DMS153 treated with DMSO at 0.1 percent for 48 hours (cell line): ENCODE results near the gene KANSL1.
"Not testable (repeated sequence)": the region's sequence is repeated elsewhere in the genome, so short reads cannot be mapped to it uniquely, and the experiment has no call there.

Source experiments
- DNase-seq: peaks from one replicate; lab custom pipeline; 2025; ENCODE audit not compliant: unreplicated experiment; lab: John Stamatoyannopoulos, UW

Gene KANSL1

GRCh38 chr17:46026166-46027047, 166.8 kb downstream of the KANSL1 start:
- DNase-seq = no peak

- no peak for DNase-seq
Observed at GRCh38 chr17:46025510-46026165, 167.6 kb downstream of the KANSL1 start.

GRCh38 chr17:46025060-46025459, 168.2 kb downstream of the KANSL1 start:
- DNase-seq = no peak

GRCh38 chr17:46024590-46024989, 168.6 kb downstream of the KANSL1 start:
- DNase-seq = no peak

- no peak for DNase-seq
Observed at GRCh38 chr17:46023783-46024388, 169.3 kb downstream of the KANSL1 start.

DNA sequence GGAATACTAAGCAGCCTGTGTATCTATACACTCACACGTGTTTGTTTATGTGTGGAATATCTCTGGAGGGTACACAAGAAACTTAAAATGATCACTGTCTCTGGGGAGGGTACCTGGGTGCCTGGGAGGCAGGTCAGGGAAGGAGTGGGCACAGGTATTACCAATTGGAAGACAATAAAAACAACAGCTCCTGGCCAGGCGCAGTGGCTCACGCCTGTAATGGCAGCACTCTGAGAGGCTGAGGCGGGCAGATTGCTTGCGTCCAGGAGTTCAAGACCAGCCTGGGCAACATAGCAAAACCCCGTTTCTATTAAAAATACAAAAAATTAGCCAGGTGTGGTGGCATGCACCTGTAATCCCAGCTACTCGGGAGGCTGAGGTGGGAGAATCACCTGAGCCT, 169.9 kb downstream of the KANSL1 start:
- DNase-seq = not testable (repeated sequence)

- no peak for DNase-seq
Observed at GRCh38 chr17:46020998-46021397, 172.2 kb downstream of the KANSL1 start.

DNA sequence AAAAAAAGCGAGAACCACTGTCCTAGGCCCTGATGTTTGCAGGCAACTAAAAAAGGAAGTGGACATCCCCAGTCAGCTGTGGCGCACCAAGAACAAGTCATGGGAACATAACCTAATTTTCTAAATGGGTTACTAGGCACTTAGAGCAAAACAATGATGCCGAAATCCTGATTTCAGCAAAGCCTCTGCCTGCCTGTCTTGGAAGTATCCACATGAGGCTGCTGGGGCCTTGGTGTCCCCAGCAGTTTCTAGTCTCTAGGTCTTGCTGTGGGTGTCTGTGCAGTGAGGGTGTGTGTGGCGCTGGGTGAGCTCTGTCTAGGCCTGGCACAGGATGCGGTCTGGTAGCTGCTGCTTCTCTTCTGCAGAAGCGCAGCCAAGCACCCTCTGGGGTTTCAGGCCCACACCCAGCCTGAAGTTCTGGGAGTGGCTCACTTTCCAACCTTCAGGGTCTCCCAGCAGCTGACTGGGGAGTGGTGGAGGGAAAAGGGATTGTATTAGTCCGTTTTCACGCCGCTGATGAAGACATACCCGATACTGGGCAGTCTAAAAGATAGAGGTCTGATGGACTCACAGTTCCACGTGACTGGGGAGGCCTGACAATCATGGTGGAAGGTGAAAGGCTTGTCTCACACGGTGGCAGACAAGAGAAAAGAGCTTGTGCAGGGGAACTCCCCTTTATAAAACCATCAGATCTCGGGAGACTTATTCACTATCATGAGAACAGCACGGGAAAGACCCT, 173.0 kb downstream of the KANSL1 start:
- no peak for DNase-seq

GRCh38 chr17:46019408-46019925, 173.8 kb downstream of the KANSL1 start:
- not testable (repeated sequence) for DNase-seq

DNA sequence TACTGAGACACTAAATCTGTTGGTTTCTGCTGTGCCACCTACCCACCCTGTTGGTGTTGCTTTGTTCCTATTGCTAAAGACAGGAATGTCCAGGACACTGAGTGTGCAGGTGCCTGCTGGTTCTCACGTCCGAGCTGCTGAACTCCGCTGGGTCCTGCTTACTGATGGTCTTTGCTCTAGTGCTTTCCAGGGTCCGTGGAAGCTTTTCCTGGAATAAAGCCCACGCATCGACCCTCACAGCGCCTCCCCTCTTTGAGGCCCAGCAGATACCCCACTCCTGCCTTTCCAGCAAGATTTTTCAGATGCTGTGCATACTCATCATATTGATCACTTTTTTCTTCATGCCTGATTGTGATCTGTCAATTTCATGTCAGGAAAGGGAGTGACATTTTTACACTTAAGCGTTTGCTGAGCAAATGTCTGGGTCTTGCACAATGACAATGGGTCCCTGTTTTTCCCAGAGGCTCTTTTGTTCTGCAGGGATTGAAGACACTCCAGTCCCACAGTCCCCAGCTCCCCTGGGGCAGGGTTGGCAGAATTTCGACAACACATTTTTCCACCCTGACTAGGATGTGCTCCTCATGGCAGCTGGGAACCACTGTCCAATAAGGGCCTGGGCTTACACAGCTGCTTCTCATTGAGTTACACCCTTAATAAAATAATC, 179.6 kb downstream of the KANSL1 start:
- DNase-seq = no peak

GRCh38 chr17:46013127-46013501, 180.1 kb downstream of the KANSL1 start:
- DNase-seq = no peak

GRCh38 chr17:46012506-46013079, 180.6 kb downstream of the KANSL1 start:
- DNase-seq = no peak

GRCh38 chr17:46011711-46012505, 181.3 kb downstream of the KANSL1 start:
- no peak for DNase-seq

GRCh38 chr17:46010597-46011186, 182.5 kb downstream of the KANSL1 start:
- no peak for DNase-seq

DNA sequence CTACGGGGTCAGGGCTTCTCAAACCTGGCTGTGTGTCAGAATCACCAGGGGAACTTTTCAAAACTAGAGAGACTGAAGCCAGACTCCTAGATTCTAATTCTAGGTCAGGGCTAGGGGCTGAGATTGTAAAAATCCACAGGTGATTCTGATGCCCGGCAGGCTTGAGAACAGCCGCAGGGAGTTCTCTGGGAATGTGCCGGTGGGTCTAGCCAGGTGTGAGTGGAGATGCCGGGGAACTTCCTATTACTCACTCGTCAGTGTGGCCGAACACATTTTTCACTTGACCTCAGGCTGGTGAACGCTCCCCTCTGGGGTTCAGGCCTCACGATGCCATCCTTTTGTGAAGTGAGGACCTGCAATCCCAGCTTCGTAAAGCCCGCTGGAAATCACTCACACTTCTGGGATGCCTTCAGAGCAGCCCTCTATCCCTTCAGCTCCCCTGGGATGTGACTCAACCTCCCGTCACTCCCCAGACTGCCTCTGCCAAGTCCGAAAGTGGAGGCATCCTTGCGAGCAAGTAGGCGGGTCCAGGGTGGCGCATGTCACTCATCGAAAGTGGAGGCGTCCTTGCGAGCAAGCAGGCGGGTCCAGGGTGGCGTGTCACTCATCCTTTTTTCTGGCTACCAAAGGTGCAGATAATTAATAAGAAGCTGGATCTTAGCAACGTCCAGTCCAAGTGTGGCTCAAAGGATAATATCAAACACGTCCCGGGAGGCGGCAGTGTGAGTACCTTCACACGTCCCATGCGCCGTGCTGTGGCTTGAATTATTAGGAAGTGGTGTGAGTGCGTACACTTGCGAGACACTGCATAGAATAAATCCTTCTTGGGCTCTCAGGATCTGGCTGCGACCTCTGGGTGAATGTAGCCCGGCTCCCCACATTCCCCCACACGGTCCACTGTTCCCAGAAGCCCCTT, 183.3 kb downstream of the KANSL1 start:
- DNase-seq = no peak

DNA sequence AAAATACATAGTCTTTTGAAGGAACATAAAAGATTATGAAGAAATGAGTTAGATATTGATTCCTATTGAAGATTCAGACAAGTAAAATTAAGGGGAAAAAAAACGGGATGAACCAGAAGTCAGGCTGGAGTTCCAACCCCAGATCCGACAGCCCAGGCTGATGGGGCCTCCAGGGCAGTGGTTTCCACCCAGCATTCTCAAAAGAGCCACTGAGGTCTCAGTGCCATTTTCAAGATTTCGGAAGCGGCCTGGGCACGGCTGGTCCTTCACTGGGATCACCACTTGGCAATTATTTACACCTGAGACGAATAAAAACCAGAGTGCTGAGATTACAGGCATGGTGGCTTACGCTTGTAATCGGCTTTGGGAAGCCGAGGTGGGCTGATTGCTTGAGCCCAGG, 184.6 kb downstream of the KANSL1 start:
- DNase-seq = no peak

GRCh38 chr17:46007461-46007965, 185.7 kb downstream of the KANSL1 start:
- DNase-seq = no peak

DNA sequence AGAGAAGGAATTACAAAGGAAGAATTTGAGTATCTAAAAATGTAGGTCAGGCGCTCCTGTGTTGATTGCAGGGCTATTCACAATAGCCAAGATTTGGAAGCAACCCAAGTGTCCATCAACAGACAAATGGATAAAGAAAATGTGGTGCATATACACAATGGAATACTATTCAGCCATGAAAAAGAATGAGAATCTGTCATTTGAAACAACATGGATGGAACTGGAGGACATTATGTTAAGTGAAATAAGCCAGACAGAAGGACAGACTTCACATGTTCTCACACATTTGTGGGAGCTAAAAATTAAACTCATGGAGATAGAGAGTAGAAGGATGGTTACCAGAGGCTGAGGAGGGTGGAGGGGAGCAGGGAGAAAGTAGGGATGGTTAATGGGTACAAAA, 187.1 kb downstream of the KANSL1 start:
- DNase-seq = not testable (repeated sequence)
